Panc1 (cell line): ENCODE measurements around the gene CPZ.

Source experiments
- CTCF ChIP-seq: fragments of 450-650 bp; IDR thresholded peaks from 2 replicates; pipeline ENCODE4 v1.5.1; 2017; ENCODE audit warnings: mild to moderate bottlenecking
- POLR2AphosphoS5 ChIP-seq: IDR thresholded peaks from 2 replicates; pipeline ENCODE4 v1.6.1; 2012; ENCODE audit warnings: mild to moderate bottlenecking, low read depth, low read length, moderate library complexity

DNA sequence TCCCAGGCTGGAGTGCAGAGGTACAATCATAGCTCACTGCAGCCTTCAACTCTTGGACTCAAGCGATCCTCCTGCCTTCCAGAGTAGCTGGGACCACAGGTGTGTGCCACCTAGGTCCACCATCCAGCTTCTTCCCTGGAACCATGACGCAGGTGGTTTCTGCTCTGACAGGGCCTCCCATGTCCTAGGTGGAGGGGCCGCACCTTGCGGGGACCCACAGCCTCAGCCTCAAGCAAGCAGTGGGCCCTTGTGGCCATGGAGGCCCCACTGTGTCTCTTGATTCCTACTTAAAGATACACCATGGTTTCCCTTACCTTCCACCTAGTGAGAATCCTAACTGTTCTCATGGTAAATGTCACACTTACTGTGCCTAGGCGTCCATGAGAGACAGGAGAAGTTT lies 19.3 kb upstream of the CPZ start:
- no peak for TF ChIP-seq CTCF
- no peak for TF ChIP-seq POLR2AphosphoS5
